Body of pancreas (tissue), 4 donors: Measurements from ENCODE around the gene ALDOC.

Experiments
- CTCF ChIP-seq, 7 experiments: fragments of 450-650 bp in 4 of 7; fragments of 200-600 bp in 3 of 7; sonication (generic) in 3 of 7; IDR thresholded peaks; one replicate each; pipeline ENCODE4 v1.5.1; 2016 to 2019; ENCODE audit warnings: antibody characterized with exemption in 7 of 7
- POLR2A ChIP-seq, 3 donors: fragments of 450-650 bp; IDR thresholded peaks; one replicate each; pipeline ENCODE4 v1.6.1; 2016; ENCODE audit warnings: antibody characterized with exemption in 3 of 3, mild to moderate bottlenecking in 2 of 3

GRCh38 chr17:28551421-28552175 is 25.1 kb downstream of the ALDOC start:
- no peak for TF ChIP-seq POLR2A (IDR thresholded peaks at IDR 0.05)
- TF ChIP-seq CTCF (IDR thresholded peaks at IDR 0.05) = no peak
